COLO668 (cell line): ENCODE results near the gene UCKL1.
"Not testable (repeated sequence)": the region's sequence is repeated elsewhere in the genome, so short reads cannot be mapped to it uniquely, and the experiment has no call there.

ENCODE experiments used
- DNase-seq: peaks from one replicate; lab custom pipeline; 2025; ENCODE audit not compliant: unreplicated experiment; lab: John Stamatoyannopoulos, UW

Gene UCKL1

GRCh38 chr20:63944078-63944941 lies 11.9 kb downstream of the UCKL1 start:
- DNase-seq = no peak

DNA sequence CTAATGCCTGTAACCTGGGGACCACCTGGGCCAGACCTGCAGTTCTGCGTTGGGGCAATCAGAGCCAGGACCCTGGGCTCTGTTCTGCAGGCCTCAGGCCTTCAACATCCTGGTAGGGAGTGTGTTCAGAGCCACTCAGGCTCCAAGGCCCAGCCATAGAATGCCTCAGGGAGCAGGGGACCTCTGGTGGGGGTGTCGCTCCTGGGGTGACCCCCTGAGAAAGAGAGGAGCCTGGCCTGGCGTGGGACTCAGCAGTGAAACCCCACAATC lies 12.5 kb downstream of the UCKL1 start:
- no peak for DNase-seq

DNA sequence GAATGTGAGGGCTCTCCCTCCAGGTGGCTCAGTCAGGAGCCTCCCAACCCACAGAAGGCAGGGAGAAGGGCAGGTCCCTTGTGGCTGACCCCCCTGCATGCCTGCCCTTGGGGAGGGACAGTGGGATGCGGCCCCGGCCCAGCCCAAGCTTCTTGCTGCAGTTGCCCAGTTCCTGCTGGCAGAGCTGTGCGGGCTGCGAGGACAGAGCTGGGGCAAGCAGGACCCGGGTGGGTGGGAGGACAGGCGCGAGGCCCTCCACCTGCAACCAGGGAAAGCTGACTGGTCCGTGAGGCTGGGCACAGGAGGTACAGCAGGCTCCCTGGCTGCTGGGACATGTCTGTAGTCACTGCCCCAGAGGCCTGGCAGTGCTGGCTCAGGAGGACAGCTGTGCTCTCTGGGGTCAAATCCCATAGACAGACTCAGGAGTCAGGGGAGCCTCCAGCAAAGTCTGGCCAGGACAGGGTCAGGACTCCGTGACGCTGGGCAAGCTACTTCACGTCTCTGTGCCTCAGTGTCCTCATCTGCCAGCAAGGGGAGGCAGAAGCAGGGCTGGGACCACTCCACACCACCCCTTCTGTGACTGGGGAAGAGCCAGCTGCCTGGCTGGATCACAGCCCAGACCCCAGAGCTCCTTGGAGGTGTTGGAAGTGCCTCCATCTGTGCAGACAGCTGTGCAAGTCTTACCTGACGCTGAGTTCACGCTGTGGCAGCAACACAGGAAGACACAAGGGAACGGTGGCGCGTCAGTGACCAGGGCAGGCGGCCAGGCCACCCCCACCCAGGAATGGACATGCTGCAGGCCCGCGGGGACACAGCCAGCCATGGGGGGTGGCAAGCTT lies 13.0 kb downstream of the UCKL1 start:
- no peak for DNase-seq

GRCh38 chr20:63942250-63942951 lies 13.8 kb downstream of the UCKL1 start:
- peak; percentile 54 for DNase-seq

DNA sequence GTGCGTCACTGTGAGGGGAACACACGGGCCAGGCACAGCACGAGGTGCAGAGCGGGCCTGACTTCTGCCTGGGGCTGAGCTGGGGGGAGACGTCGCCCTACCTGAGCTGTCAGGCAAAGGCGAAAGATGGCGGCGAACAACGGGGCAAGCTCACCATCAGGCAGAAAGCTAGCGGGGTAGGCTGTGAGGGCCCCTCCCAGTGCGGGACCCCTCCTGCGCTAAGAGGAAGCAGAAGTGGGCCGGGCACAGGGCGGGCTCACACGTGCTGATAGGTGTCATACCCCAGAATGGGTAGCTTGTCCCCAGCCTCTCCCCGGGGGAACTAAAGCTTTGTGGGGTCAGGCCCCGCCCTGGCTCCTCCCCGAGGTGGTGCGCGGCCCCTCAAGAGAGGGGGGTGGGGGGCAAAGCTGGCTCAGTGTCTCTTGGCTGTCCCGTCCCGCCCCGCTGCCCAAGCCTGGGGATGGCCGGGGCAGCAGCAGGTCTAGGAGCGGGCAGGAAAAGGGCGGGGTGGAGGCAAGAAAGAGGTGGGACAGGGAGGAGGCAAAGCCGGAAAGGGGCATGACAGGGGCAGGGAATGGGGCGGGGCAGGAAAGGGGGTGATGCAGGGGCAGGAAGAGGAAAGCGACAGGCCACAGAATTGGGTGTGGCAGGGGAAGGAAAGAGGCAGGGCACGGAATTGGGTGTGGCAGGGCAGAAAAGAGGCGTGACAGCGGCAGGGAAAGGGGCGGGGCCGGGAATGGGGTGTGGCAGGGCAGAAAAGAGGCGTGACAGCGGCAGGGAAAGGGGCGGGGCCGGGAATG lies 14.7 kb downstream of the UCKL1 start:
- DNase-seq = peak; percentile 9

DNA sequence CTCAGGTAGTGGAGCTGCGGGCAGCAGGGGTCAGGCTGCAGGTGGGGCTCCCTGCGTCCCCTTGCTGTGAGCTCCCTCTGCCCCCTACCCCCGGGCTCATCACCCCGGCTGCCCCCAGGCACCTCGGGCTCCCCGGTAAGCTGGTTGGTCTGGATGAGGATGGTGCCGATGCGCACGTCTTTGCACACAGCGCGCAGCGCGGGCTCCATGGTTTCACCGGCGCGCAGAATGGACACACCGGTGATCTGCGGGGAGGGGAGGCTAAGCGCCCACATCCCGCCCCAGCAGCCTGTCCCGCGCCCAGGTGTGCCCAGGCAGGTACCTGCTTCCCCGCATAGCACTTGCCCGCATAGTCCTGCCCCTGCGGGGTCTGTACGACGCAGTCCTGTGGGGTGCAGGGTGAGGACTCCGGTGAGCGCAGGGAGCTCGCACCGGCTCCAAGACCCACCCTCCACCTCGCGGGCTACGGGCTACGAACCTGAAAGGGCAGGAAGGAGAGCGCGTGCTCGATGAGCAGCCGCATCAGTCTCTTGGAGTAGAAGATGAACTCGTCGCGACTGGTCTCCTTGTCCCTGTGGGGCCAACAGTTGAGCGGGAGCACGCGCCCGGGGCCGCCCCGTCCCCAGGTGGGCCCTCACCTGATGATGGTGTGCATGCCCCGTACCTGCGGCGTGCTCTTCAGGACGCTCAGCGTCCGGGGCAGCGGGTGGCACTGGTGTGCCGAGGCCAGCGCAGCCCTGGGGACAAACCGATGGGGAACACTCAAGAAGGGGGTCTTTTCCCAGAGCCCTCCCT lies 15.5 kb downstream of the UCKL1 start:
- no peak for DNase-seq

DNA sequence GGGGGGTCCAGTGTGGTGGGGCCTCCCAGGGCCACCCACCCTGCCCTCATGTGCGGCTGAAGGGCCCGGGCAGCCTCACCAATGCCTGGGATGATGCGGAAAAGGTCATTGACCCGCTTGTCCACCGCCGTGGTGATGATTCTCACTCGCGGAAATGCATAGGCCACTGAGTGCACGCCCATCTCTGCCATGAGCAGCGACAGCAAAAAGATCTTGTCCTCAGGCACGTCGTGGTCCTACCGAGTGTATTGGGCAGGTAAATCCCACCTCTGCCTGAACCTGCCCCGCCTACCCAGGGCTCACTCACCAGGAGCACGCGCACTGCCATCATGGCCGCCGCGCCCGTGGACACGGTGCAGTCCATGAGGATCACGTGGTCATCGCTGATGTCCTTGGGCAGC lies 16.1 kb downstream of the UCKL1 start:
- DNase-seq = no peak

DNA sequence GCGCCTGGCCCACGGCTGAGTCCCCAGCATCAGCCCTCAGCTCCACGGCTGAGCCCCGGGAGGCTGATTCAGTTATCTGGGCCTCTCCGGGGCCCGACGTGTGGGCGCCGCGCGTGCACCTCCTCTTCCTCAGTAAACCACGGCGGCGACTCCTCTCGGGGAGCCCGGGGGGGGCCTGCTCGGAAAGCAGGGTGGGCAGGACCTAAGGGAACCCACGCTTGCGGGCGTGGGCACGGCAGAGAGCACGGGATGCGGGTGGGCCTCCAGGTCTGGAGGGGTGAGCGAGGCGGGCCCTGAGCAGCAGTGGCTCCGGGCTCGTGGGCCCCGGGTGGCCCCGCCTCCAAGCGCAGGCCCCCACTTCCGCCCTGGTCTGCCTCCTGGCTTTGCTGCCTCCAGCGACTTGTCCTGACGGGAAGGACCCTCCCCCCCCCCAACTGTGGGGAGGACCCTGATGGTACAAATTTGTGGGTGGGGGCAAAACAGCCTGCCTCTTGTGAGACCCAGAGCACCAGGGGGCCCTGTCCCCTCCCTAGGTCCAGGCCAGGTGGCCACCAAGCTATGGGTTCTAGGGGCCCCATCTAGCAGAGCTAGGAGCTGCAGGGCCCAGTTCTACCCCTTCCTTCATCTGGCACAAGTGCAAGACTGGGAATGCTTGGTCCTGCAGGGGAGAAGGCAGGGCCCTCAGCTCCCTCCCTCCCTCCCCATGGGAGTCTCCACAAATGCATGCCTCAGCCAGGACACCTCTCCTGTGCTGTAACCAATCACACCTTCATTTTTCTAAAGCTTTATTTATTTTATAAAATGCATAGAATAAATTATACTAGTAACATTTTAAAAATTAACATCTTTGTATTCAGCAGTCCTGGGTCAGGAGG lies 16.9 kb downstream of the UCKL1 start:
- DNase-seq = no peak

- no peak for DNase-seq
Observed at GRCh38 chr20:63937596-63937995, 18.6 kb downstream of the UCKL1 start.

DNA sequence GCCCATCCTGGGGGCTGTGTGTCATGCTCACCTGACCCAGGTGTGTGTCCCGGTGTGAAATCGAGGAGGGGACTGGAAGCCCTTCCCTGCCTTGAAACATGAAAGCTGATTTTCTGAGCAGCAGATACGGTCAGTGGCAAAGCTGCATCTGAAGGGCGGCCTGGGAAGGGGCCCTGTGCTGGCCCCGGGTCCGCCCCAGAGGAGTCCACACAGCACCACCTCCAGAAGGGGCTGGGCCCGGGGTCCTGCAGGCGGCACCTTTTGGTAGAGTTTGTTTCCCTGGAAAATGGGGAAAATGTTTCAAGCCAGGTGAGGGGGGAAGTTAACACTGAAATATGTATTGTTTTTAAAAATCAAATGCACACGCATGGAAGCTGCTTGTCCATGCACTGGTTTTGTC lies 20.8 kb downstream of the UCKL1 start:
- DNase-seq = no peak

- DNase-seq = no peak
Observed at GRCh38 chr20:63934271-63935068, 21.7 kb downstream of the UCKL1 start.

DNA sequence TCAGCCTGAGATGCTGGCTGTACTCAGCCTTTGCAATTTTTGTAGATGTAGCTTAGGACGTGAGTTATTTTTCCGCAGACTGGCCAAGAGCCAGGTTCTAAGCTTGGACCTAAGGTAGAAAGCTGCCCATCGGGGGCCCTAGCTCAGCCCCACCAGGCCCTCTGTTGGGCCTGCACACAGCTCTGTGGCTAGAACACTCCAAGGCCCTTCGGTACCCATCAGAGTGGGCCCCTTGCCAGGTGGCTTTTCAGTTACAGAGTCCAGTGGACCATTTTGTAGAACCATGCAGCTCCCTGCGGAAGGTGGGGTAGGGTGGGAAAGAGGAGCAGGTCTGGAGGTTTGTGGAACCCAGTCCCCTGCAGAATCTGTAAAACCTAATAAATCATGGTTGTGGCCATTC lies 22.6 kb downstream of the UCKL1 start:
- DNase-seq = no peak

- DNase-seq = no peak
Observed at GRCh38 chr20:63932606-63933160, 23.5 kb downstream of the UCKL1 start.

- no peak for DNase-seq
Observed at GRCh38 chr20:63931735-63932134, 24.5 kb downstream of the UCKL1 start.

GRCh38 chr20:63930971-63931553 lies 25.2 kb downstream of the UCKL1 start:
- no peak for DNase-seq

- DNase-seq = not testable (repeated sequence)
Observed at GRCh38 chr20:63929473-63929883, 26.7 kb downstream of the UCKL1 start.

- no peak for DNase-seq
Observed at GRCh38 chr20:63929071-63929470, 27.1 kb downstream of the UCKL1 start.

- no peak for DNase-seq
Observed at GRCh38 chr20:63926298-63926697, 29.9 kb downstream of the UCKL1 start.
